Measurements from ENCODE around the gene CDH4. TPM values are rescaled to one million over a fixed set of nuclear protein-coding genes. Genes with fewer than 3 reads are reported as not detected.

CDH4 gene
- total RNA-seq, 1 donor from 2014 or later, result 8.3 TPM

DNA sequence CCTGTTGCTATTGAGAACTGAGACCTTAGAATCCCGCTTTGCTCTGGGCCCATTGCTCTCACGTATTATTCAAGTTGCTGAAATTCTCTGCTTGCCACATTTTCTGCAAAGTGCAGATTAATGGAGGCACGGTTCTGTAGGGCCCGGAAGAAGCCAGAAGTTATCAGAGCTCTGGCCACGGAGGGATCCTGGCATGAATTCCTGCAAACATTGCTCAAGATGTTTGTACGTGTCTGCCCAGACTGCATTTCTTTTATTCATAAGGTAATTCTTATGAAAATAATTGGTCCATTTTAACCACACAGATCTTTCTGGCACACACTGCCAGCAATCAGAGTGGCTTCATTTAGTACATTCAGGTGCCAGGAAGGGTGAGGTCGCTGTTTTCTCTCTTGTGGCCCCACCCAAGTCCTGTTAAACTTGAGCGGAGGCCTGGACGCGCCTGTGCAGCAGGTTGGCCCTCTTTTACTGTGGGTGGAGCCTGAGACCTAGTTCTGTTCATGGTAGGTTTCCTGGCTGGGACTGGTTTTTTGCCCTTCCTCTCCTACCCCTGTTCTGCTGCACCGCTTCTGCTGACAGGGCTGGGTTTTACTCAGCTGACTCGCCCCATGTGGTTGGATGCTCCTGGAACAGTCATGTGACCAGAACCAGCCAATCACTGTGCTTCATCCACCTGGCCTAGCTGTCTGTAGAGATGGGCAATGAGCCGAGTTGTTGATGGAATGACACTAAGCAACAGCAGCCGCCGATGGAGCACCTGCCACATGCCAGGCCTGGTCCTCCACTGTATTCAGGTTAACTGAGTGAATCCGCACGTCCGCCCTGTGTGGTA, 230.2 kb downstream of the CDH4 start:
- H3K36me3 Mint-ChIP-seq, result no peaks in the 10 kb centered on the region
- no peak for DNase-seq (ENCODE audit: extremely low spot score, unreplicated experiment)

GRCh38 chr20:61482901-61483300, 230.8 kb downstream of the CDH4 start:
- no peak for DNase-seq (ENCODE audit: extremely low spot score, unreplicated experiment)
- Mint-ChIP-seq H3K27me3 (peaks cover under 1% of the 10 kb centered on the region), H3K4me1 (ENCODE audit: unreplicated experiment) (peaks cover 11% of the 10 kb centered on the region), H3K36me3 (no peaks in the 10 kb centered on the region), H3K27ac (no peak overlapping the region), H3K4me3 (no peak overlapping the region), H3K9me3 (peaks cover 8% of the 10 kb centered on the region)
- TF ChIP-seq, protein P1, sequence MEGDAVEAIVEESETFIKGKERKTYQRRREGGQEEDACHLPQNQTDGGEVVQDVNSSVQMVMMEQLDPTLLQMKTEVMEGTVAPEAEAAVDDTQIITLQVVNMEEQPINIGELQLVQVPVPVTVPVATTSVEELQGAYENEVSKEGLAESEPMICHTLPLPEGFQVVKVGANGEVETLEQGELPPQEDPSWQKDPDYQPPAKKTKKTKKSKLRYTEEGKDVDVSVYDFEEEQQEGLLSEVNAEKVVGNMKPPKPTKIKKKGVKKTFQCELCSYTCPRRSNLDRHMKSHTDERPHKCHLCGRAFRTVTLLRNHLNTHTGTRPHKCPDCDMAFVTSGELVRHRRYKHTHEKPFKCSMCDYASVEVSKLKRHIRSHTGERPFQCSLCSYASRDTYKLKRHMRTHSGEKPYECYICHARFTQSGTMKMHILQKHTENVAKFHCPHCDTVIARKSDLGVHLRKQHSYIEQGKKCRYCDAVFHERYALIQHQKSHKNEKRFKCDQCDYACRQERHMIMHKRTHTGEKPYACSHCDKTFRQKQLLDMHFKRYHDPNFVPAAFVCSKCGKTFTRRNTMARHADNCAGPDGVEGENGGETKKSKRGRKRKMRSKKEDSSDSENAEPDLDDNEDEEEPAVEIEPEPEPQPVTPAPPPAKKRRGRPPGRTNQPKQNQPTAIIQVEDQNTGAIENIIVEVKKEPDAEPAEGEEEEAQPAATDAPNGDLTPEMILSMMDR (conservative IDR thresholded peaks at IDR 0.05), result no peak

More for the DNA sequence above, 230.2 kb downstream of the CDH4 start:
- peaks cover 7% of the 10 kb centered on the region for H3K4me1 Mint-ChIP-seq (ENCODE audit: unreplicated experiment)
- H3K9me3 Mint-ChIP-seq, result peaks cover 8% of the 10 kb centered on the region
- no peak overlapping the region for H3K27ac Mint-ChIP-seq
- no peak overlapping the region for H3K4me3 Mint-ChIP-seq
- peaks cover 5% of the 10 kb centered on the region for H3K27me3 Mint-ChIP-seq
- TF ChIP-seq, protein P1 (conservative IDR thresholded peaks at IDR 0.05), result no peak

DNA sequence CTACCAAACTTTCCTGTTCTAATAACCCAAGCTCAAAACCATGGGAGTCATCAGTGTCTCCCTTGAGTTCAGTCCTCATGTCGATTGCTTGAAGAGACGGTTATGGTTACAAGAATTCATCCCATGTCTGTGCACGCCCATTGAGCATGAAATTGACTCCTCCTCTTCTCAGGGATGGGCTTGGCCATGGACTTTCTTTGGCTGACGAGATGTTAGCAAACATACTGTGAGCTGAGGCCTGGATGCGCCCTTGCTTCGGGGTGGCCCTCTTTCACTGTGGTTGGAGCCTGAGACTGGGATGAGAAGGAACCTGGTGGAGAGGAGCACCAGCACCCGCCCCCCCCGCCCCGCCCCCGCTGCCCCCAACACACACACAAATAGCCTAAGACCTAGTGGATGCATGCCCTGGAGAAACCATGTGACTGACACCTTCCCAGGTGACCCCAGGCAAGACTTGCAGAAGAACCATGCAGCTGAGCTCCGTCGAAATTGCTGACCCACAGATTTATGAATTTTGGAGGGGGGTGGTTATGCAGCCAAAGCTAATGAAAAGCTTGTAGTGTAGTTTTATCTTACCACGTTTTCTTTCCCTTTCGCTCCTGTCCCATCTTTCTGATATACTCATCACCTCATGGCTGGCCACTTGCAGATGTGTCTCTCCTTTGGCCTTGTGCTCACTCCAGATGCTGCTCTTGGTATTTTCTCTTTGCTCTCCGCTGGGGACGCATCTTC, 231.4 kb downstream of the CDH4 start:
- Mint-ChIP-seq H3K27ac (no peak overlapping the region), H3K4me1 (ENCODE audit: unreplicated experiment) (peaks cover 11% of the 10 kb centered on the region), H3K36me3 (no peaks in the 10 kb centered on the region), H3K9me3 (peaks cover 5% of the 10 kb centered on the region), H3K27me3 (no peaks in the 10 kb centered on the region), H3K4me3 (no peak overlapping the region)
- DNase-seq (ENCODE audit: extremely low spot score, unreplicated experiment), result no peak
- TF ChIP-seq, protein P1 (conservative IDR thresholded peaks at IDR 0.05), result no peak

GRCh38 chr20:61486198-61486597, 234.1 kb downstream of the CDH4 start:
- H3K27ac Mint-ChIP-seq, result no peak overlapping the region
- H3K4me1 Mint-ChIP-seq (ENCODE audit: unreplicated experiment), result peaks cover 11% of the 10 kb centered on the region
- TF ChIP-seq, protein P1 (conservative IDR thresholded peaks at IDR 0.05), result no peak
- no peaks in the 10 kb centered on the region for H3K9me3 Mint-ChIP-seq
- H3K36me3 Mint-ChIP-seq, result no peaks in the 10 kb centered on the region
- no peak overlapping the region for H3K4me3 Mint-ChIP-seq
- H3K27me3 Mint-ChIP-seq, result no peaks in the 10 kb centered on the region
- no peak for DNase-seq (ENCODE audit: extremely low spot score, unreplicated experiment)

DNA sequence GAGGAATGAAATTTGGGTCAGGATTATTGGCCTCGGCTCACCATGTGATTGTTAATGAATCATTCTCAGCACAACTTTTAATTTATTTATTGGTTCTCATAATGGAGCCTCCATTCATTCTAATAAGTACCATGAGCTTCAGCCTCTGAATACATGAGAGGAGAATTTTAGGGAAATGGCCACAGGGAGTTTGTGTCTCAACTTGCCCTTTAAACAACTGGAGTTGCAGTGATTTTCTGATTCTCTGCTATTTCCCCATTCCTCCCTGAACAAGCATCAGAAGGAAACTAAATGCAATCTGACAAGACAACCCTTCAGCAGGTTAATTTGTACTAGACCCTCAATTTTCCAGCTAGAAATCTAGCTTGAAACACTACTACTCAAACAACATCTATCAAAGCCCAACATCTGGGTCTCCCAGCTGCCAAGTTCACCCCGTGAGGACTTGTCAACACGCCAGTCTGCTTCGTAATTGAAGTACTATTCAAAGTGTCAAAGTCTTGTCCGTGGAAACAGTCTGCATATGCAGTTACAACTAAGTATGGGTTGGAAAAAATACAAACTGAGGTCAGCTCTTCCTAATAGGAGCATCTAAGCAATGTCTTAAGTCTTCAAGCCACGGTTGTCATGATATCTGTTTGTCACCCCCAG, 235.4 kb downstream of the CDH4 start:
- Mint-ChIP-seq H3K4me1 (ENCODE audit: unreplicated experiment) (peaks cover 11% of the 10 kb centered on the region), H3K9me3 (no peaks in the 10 kb centered on the region), H3K36me3 (no peaks in the 10 kb centered on the region), H3K27ac (peak overlapping the region; percentile 32), H3K4me3 (no peak overlapping the region), H3K27me3 (no peaks in the 10 kb centered on the region)
- no peak for DNase-seq (ENCODE audit: extremely low spot score, unreplicated experiment)
- TF ChIP-seq, protein P1 (conservative IDR thresholded peaks at IDR 0.05), result no peak
